OCI-LY7 (cell line): ENCODE measurements around the gene ABHD6. TPM values are rescaled to one million over a fixed set of nuclear protein-coding genes. Genes with fewer than 3 reads are reported as not detected.

Source experiments
- BruUV-seq: library from RNA; stranded (reverse); fragments of 400-500 nt; replicated peaks from 2 replicates; lab custom pipeline; 2021; lab: Mats Ljungman, UMichigan
- CTCF ChIA-PET: fragments of 300-600 bp; sonication (Branson Sonifier 250); formaldehyde crosslinking; loops from one replicate; lab custom pipeline; 2022; ENCODE audit warnings: antibody characterized with exemption; ENCODE audit not compliant: unreplicated experiment; lab: Charles Lee
- POLR2A ChIA-PET: fragments of 300-600 bp; sonication (Branson Sonifier 250); formaldehyde crosslinking; loops from one replicate; lab custom pipeline; 2022; ENCODE audit warnings: antibody characterized with exemption; lab: Charles Lee
- DNase-seq: peaks from one replicate; pipeline ENCODE4 v3.0.0-alpha.2; 2015; ENCODE audit warnings: low spot score
- H2AFZ ChIP-seq: fragments of 200-600 bp; sonication (generic), shearing (Covaris generic); 2 replicates; pipeline ENCODE4 v1.6.1; 2014; ENCODE audit warnings: mild to moderate bottlenecking, antibody characterized with exemption, low read length, moderate library complexity
- H3K27ac ChIP-seq: fragments of 200-600 bp; sonication (generic); 2 replicates; pipeline ENCODE4 v1.5.1; 2014; ENCODE audit warnings: mixed run types, low read depth, mild to moderate bottlenecking, moderate library complexity, low read length, inconsistent platforms; ENCODE audit not compliant: poor library complexity, severe bottlenecking
- H3K36me3 ChIP-seq: fragments of 200-600 bp; sonication (generic); 2 replicates; pipeline ENCODE4 v1.6.1; 2014; ENCODE audit warnings: mild to moderate bottlenecking, antibody characterized with exemption, low read length, moderate library complexity, mixed read lengths; ENCODE audit not compliant: insufficient read depth
- H3K4me1 ChIP-seq: fragments of 200-600 bp; sonication (generic); 2 replicates; pipeline ENCODE4 v1.5.1; 2014; ENCODE audit warnings: mild to moderate bottlenecking, low read length; ENCODE audit not compliant: insufficient read depth, poor library complexity, severe bottlenecking
- H3K4me2 ChIP-seq: fragments of 200-600 bp; sonication (generic); 2 replicates; pipeline ENCODE4 v1.6.1; 2014; ENCODE audit warnings: mild to moderate bottlenecking, low read length
- H3K4me3 ChIP-seq: fragments of 200-600 bp; sonication (generic); 2 replicates; pipeline ENCODE4 v1.5.1; 2014; ENCODE audit warnings: mild to moderate bottlenecking, low read depth, low read length; ENCODE audit not compliant: poor library complexity, severe bottlenecking
- H3K79me2 ChIP-seq: fragments of 200-600 bp; sonication (generic); 2 replicates; pipeline ENCODE4 v1.6.1; 2016; ENCODE audit warnings: low read depth, mild to moderate bottlenecking, low read length, moderate library complexity, mixed read lengths; ENCODE audit not compliant: insufficient read depth
- H3K9me2 ChIP-seq: fragments of 200-600 bp; sonication (generic); 2 replicates; pipeline ENCODE4 v1.6.1; 2016; ENCODE audit warnings: mild to moderate bottlenecking, low read length, mixed read lengths; ENCODE audit not compliant: insufficient read depth
- H3K9me3 ChIP-seq: fragments of 200-600 bp; sonication (generic); 2 replicates; pipeline ENCODE4 v1.6.1; 2014; ENCODE audit warnings: mild to moderate bottlenecking, mixed run types, low read length, mixed read lengths
- H4K20me1 ChIP-seq: fragments of 200-600 bp; sonication (generic); 2 replicates; pipeline ENCODE4 v1.6.1; 2014; ENCODE audit warnings: mild to moderate bottlenecking, antibody characterized with exemption, low read length, moderate library complexity, mixed read lengths; ENCODE audit not compliant: insufficient read depth
- EZH2phosphoT487 ChIP-seq: fragments of 200-600 bp; sonication (generic); IDR thresholded peaks from 2 replicates; pipeline ENCODE4 v1.6.1; 2018; ENCODE audit warnings: low read depth, borderline replicate concordance, mild to moderate bottlenecking, mixed run types, antibody characterized with exemption, low read length, moderate library complexity, mixed read lengths
- intact Hi-C: fragments of 100-400 bp; cut with micrococcal nuclease; formaldehyde crosslinking; loops from one replicate; pipeline ENCODE4 v1.10.0; 2022; ENCODE audit not compliant: unreplicated experiment
- total RNA-seq, 2 experiments: library from RNA; depleted of rRNA in 1 of 2; stranded (reverse); fragments of >200 nt in 1 of 2; shearing (Covaris generic) in 1 of 2; gene quantifications; 2 replicates each; pipeline ENCODE4 v1.2.3, GENCODE V29; 2014 to 2022
- TF ChIP-seq, protein P1 (sequence below): fragments of 200-600 bp; sonication (generic); conservative IDR thresholded peaks from 2 replicates; pipeline ENCODE4 v1.5.1; 2014; ENCODE audit warnings: mild to moderate bottlenecking, antibody characterized with exemption, low read length, moderate library complexity, mixed read lengths

The ABHD6 gene
- total RNA-seq, 2 experiments from 2014 or later: 5.8 to 10.7 TPM

GRCh38 chr3:58230876-58231552 lies 6.6 kb upstream of the ABHD6 start:
- Histone ChIP-seq H3K4me3 (no peak overlapping the region), H3K79me2 (no peaks in the 10 kb centered on the region), H2AFZ (no peak overlapping the region), H3K9me3 (no peaks in the 10 kb centered on the region), H3K4me1 (peaks cover 8% of the 10 kb centered on the region), H3K4me2 (no peak overlapping the region), H4K20me1 (no peaks in the 10 kb centered on the region), H3K9me2 (no peaks in the 10 kb centered on the region), H3K36me3 (no peaks in the 10 kb centered on the region), H3K27ac (no peak overlapping the region)
- ChIA-PET CTCF (no interaction called here), POLR2A (interaction anchor here (0.7 to 1.5 kb wide), 3 partner anchors 13 to 248 kb away, joined by 3 to 4 read pairs (median 4); no protein-coding TSS in a partner anchor)
- no peak for TF ChIP-seq EZH2phosphoT487
- TF ChIP-seq, protein P1, sequence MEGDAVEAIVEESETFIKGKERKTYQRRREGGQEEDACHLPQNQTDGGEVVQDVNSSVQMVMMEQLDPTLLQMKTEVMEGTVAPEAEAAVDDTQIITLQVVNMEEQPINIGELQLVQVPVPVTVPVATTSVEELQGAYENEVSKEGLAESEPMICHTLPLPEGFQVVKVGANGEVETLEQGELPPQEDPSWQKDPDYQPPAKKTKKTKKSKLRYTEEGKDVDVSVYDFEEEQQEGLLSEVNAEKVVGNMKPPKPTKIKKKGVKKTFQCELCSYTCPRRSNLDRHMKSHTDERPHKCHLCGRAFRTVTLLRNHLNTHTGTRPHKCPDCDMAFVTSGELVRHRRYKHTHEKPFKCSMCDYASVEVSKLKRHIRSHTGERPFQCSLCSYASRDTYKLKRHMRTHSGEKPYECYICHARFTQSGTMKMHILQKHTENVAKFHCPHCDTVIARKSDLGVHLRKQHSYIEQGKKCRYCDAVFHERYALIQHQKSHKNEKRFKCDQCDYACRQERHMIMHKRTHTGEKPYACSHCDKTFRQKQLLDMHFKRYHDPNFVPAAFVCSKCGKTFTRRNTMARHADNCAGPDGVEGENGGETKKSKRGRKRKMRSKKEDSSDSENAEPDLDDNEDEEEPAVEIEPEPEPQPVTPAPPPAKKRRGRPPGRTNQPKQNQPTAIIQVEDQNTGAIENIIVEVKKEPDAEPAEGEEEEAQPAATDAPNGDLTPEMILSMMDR: no peak
- BruUV-seq: no TSS peak
- no peak for DNase-seq
- intact Hi-C loops: no loop called here

DNA sequence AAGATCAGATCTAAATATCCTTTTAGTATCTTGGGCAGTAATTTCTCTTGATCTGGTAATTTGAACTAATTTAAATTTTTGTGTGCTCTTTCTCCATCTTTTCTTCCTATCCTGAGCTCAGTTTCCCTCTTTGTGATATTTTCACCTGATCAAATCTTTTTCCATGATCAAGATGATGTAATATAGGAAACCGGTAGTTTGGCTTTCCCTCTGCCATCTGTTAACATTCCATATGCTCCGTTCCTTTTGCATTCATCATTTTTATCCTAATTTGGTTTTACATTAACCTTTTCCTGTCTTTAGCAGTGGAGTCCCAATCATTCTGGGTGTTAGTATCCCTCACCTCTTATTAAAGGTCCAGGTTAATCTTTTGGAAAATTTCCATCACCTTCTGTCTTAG lies 5.9 kb upstream of the ABHD6 start:
- ChIA-PET CTCF (no interaction called here), POLR2A (no interaction called here)
- Histone ChIP-seq H3K36me3 (no peaks in the 10 kb centered on the region), H2AFZ (no peak overlapping the region), H3K4me1 (peaks cover 13% of the 10 kb centered on the region), H3K79me2 (no peaks in the 10 kb centered on the region), H4K20me1 (no peaks in the 10 kb centered on the region), H3K4me2 (no peak overlapping the region), H3K4me3 (no peak overlapping the region), H3K9me3 (no peaks in the 10 kb centered on the region), H3K27ac (no peak overlapping the region), H3K9me2 (no peaks in the 10 kb centered on the region)
- TF ChIP-seq, protein P1: no peak
- TF ChIP-seq EZH2phosphoT487: no peak
- BruUV-seq: no TSS peak
- intact Hi-C loops: no loop called here
- no peak for DNase-seq

- POLR2A ChIA-PET: interaction anchor here (0.7 to 1.3 kb wide), 2 partner anchors 17 to 72 kb away, joined by 3 to 5 read pairs; partner anchors contain the start of genes HTD2 and RPP14
- TF ChIP-seq EZH2phosphoT487: no peak
- TF ChIP-seq, protein P1: no peak
- no TSS peak for BruUV-seq
- Histone ChIP-seq H3K9me3 (no peaks in the 10 kb centered on the region), H3K27ac (no peak overlapping the region), H3K79me2 (no peaks in the 10 kb centered on the region), H2AFZ (no peak overlapping the region), H3K36me3 (no peaks in the 10 kb centered on the region), H3K9me2 (no peaks in the 10 kb centered on the region), H3K4me3 (no peak overlapping the region), H4K20me1 (no peaks in the 10 kb centered on the region), H3K4me2 (no peak overlapping the region), H3K4me1 (peaks cover 26% of the 10 kb centered on the region)
- CTCF ChIA-PET: interaction anchor here (0.5 kb wide), 1 partner anchor 276 kb away, joined by 3 read pairs; no protein-coding TSS in a partner anchor
- intact Hi-C loops: no loop called here
- DNase-seq: no peak
These were observed 3.1 kb upstream of the ABHD6 start for GRCh38 chr3:58234516-58234931.
